HFFc6 (cell line): ENCODE measurements around the gene HS3ST5. TPM values are rescaled to one million over a fixed set of nuclear protein-coding genes. Genes with fewer than 3 reads are reported as not detected.

Source experiments
- DNase-seq: peaks from one replicate; pipeline ENCODE4 v3.0.0-alpha.2; 2018
- H3K27ac Mint-ChIP-seq: 2 replicates; pipeline ENCODE4 v1.8.0; 2020; ENCODE audit warnings: mild to moderate bottlenecking, mixed read lengths
- H3K27me3 Mint-ChIP-seq: 2 replicates; pipeline ENCODE4 v1.8.0; 2021; ENCODE audit warnings: mild to moderate bottlenecking, moderate library complexity, mixed read lengths; ENCODE audit not compliant: insufficient read depth
- H3K36me3 Mint-ChIP-seq: 2 replicates; pipeline ENCODE4 v1.8.0; 2021; ENCODE audit warnings: low read depth, mixed read lengths
- H3K4me1 Mint-ChIP-seq: 2 replicates; pipeline ENCODE4 v1.8.0; 2020; ENCODE audit warnings: low read depth, mixed read lengths
- H3K4me3 Mint-ChIP-seq: 2 replicates; pipeline ENCODE4 v1.8.0; 2020; ENCODE audit warnings: mild to moderate bottlenecking, moderate library complexity, mixed read lengths
- H3K9me3 Mint-ChIP-seq: 2 replicates; pipeline ENCODE4 v1.8.0; 2020; ENCODE audit warnings: mild to moderate bottlenecking, mixed read lengths
- CTCF ChIP-seq: fragments of 200-600 bp; sonication (generic); IDR thresholded peaks from 2 replicates; pipeline ENCODE4 v1.5.0; 2021; ENCODE audit warnings: antibody characterized with exemption, mild to moderate bottlenecking
- total RNA-seq, 6 experiments: library from RNA; stranded (reverse); fragmentation: NEBNext Ultra II Directional; extraction: Animal tissue kit (Norgen Biotek cat#: 25700); gene quantifications; 2 replicates in 1 of 6; 3 replicates in 5 of 6; pipeline ENCODE4 v1.2.3, GENCODE V29; 2021

The HS3ST5 gene
- total RNA-seq, 6 experiments from 2014 or later: not detected

- Mint-ChIP-seq H3K9me3 (no peaks in the 10 kb centered on the region; the same call in 1 of the 2 replicates), H3K27me3 (no peaks in the 10 kb centered on the region), H3K27ac (no peak overlapping the region), H3K4me3 (no peak overlapping the region), H3K4me1 (no peaks in the 10 kb centered on the region), H3K36me3 (no peaks in the 10 kb centered on the region)
- no peak for DNase-seq
- TF ChIP-seq CTCF: no peak
Observed at GRCh38 chr6:114195027-114195365, 147.8 kb downstream of the HS3ST5 start.

GRCh38 chr6:114194362-114195026 is 148.3 kb downstream of the HS3ST5 start:
- Mint-ChIP-seq H3K36me3 (no peaks in the 10 kb centered on the region), H3K9me3 (no peaks in the 10 kb centered on the region; the same call in 1 of the 2 replicates), H3K27me3 (no peaks in the 10 kb centered on the region), H3K4me1 (no peaks in the 10 kb centered on the region), H3K4me3 (no peak overlapping the region), H3K27ac (no peak overlapping the region)
- DNase-seq: no peak
- TF ChIP-seq CTCF: no peak

- H3K36me3 Mint-ChIP-seq: no peaks in the 10 kb centered on the region
Observed at GRCh38 chr6:114187563-114187962, 155.3 kb downstream of the HS3ST5 start.

GRCh38 chr6:114181664-114182063 is 161.2 kb downstream of the HS3ST5 start:
- peaks cover 2% of the 10 kb centered on the region; the same call in 1 of the 2 replicates for H3K27me3 Mint-ChIP-seq
- no peaks in the 10 kb centered on the region for H3K4me1 Mint-ChIP-seq
- H3K9me3 Mint-ChIP-seq: peaks cover 5% of the 10 kb centered on the region; the same call in 1 of the 2 replicates
- H3K36me3 Mint-ChIP-seq: no peaks in the 10 kb centered on the region
- no peak for DNase-seq
- no peak overlapping the region for H3K4me3 Mint-ChIP-seq
- no peak for TF ChIP-seq CTCF
- H3K27ac Mint-ChIP-seq: no peak overlapping the region

More at GRCh38 chr6:114187563-114187962, 155.3 kb downstream of the HS3ST5 start:
- H3K9me3 Mint-ChIP-seq: peaks cover 5% of the 10 kb centered on the region; the same call in 1 of the 2 replicates
- no peak for DNase-seq
- H3K4me1 Mint-ChIP-seq: no peaks in the 10 kb centered on the region
- no peak overlapping the region for H3K27ac Mint-ChIP-seq
- TF ChIP-seq CTCF: no peak
- H3K4me3 Mint-ChIP-seq: no peak overlapping the region
- no peaks in the 10 kb centered on the region for H3K27me3 Mint-ChIP-seq

- H3K4me3 Mint-ChIP-seq: no peak overlapping the region
- no peaks in the 10 kb centered on the region for H3K36me3 Mint-ChIP-seq
- no peak for DNase-seq
- H3K27me3 Mint-ChIP-seq: peaks cover 2% of the 10 kb centered on the region; the same call in 1 of the 2 replicates
- H3K9me3 Mint-ChIP-seq: no peaks in the 10 kb centered on the region
- H3K4me1 Mint-ChIP-seq: no peaks in the 10 kb centered on the region
- no peak overlapping the region for H3K27ac Mint-ChIP-seq
- TF ChIP-seq CTCF: no peak
Observed at GRCh38 chr6:114179411-114179810, 163.4 kb downstream of the HS3ST5 start.
